Smooth muscle cell of the brain vasculature (primary cell): ENCODE data around the gene EHMT1.

ENCODE experiments used
- DNase-seq: peaks from one replicate; pipeline ENCODE4 v3.0.0-alpha.2; 2012; ENCODE audit warnings: low read depth, low spot score

The EHMT1 gene

DNA sequence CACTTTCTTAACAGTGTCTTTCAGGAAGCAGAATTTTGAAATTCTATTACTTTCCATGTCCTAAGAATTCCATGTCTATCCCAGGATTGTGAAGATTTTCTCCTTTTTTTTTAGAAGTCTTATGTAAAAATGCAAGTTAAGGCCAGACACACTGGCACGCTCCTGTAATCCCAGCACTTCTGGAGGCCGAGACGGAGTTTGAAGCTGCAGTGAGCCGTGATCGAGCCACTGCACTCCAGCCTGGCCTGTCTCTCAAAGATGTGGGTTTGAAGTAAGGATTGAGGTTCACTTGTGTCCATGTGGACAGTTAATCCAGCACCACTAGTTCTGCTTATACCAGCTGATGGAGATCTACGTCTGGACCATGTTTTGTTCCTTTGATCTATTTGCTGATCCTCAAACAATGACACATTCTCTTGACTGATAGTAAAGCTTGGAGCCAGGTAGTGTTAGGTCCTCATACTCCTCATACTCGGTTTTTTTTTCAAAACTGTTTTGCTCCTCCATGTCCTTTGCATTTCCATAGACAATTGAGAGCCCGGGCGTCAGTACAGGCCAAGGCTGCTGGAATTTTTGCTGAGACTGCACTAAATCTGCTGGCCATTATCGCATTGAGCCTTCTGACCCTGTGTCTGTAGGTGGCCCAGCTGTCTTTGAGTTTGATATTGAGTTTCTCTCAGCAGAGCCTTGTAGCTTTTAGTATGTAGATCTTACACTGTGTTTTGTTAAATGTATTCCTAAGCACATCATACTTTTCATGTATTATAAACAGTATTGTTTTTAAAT lies 205.4 kb downstream of the EHMT1 start:
- no peak for DNase-seq

DNA sequence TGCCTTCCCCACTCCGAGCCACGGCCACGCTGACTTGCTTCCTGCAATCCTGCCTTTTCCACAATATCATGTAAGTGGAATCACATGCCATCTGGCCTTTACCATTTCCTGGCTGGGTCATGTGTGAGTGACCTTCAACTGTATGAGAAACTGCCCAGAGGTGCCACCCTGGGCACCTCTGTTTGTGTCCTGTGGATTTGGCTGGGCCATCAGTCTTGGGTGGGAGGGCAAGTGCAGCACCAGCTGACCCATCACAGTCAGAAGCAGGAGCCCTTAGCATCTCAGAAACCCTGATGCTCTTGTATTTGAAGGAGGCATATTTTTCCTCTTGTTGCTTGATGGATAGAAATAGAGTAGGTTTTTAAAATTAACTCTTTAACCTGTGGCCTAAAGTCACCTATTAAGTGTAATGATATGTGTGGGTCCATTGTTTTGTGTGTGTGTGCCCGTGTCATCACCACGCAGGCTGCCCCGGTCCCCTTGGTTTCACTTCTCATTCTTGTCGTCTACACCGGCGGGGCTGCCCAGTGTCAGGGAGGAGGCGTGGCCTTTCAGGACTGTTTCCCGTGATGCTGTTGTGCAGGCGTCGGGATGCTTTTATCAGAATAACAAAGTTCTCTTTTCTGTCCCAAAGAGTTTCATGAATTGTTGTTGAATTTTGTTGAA lies 206.7 kb downstream of the EHMT1 start:
- DNase-seq, result no peak

DNA sequence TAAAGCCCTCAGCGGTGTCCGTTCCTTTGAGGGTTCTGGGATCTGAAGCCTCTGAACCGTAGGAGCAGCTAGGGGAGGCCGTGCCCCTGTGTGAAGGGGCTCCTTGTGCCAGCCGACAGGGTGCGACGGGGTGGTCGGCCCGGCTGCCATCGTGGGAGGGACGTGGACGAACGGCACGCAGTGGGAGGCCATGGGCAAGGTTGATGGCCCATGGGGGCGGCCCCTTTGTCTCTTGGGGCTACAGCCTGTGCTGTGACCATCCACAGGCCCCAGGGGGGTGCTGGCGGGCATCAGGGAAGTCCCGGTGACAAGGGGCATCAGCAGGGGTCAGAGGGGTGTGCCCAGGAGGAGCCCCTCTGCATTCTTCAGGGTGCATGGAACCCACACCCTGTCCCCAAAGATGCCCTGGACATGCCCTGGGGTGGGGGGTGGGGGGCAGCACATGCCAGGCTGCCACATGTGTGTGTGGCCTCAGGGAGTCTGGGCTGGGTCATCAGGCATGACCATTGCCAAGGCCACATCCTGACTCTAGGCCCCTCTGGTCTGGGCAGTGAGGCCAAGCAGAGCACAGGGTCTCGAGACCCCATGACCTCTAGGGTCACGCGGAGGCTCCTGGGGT lies 209.2 kb downstream of the EHMT1 start:
- DNase-seq, result no peak

DNA sequence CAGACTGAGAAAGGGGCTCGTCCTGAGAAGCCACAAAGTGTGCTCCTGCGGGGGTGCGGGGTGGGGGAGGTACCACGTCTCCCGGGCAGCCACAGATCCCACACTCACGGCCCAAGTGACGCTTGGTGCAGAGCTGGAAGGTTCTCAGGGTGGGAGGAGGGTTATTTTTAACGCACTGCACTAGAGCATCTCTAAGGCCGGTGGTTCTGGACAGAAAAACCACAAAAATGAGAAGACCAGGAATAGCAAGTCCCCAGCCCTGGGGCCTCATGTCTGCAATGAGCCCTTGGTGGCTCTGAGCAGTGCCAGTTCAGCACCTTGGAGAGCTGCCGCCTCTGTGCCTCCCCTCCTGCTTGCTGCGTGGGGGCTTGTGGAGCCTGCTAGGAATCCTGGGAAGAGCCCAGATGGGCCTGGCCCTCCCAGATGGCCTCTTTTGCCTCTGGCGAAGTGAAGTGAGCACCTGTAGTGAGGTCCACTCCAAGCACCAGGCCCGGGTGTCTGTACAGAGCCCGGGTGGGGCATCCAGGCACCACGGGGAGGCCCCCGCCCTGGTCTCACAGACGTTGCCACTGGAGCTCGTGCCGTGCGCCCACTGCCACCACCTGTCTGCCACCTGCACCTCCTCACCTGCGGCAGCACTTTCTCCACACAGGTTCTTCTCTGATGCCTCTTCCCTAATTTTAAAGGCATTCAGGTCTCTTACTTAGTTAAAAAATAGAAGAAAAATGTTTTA lies 209.9 kb downstream of the EHMT1 start:
- DNase-seq, result no peak

DNA sequence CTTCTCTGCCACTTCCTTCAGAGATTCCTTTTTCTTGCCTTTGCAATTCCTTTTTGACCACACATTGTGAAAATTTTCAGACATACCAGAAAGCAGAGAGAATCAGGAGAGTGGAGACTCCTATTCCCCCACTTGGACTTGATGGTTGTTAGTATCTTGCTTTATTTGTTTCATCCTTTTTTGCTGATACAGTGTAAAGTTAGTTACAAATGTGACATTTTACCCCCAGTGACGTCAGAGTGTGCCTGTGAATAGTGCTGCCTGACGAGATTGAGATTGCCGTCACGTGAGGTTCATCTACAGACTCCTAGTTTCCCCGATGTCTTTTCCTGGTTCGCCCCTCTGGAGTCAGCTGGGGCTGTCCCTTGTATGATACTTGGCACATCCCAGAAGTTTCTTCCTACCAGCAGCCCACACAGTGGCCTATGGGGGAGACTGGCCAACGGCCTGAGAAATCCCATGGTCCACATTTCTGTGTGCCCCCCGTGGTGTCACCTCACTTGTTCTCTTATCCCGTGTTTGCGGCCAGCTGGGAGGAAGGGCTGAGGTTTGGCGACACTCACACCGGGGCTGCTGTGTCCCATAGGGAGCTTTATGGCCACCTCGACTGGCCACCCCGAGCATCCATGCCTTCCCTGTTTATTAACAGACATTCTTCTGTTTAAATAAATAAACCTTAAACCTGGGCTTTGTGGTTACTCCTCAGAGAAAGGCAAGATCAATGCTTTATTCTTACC lies 210.6 kb downstream of the EHMT1 start:
- no peak for DNase-seq

DNA sequence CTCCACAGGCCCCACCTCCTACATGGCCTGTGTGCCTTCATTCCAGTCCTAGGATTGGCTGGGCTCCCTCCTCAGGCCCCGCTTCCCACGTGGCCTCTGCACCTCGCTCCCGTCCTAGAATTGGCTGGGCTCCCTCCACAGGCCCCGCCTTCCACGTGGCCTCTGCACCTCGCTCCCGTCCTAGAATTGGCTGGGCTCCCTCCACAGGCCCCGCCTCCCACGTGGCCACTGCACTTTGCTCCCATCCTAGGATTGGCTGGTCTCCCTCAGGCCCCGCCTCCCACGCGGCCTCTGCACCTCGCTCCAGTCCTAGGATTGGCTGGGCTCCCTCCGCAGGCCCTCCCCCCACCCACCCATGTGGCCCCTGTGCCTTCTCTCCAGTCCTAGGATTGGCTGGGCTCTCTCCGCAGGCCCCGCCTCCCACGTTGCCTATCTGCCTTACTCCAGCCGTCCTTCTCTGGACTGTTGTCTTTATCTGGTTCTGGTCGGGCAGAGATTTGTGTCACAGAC lies 213.4 kb downstream of the EHMT1 start:
- DNase-seq, result no peak

DNA sequence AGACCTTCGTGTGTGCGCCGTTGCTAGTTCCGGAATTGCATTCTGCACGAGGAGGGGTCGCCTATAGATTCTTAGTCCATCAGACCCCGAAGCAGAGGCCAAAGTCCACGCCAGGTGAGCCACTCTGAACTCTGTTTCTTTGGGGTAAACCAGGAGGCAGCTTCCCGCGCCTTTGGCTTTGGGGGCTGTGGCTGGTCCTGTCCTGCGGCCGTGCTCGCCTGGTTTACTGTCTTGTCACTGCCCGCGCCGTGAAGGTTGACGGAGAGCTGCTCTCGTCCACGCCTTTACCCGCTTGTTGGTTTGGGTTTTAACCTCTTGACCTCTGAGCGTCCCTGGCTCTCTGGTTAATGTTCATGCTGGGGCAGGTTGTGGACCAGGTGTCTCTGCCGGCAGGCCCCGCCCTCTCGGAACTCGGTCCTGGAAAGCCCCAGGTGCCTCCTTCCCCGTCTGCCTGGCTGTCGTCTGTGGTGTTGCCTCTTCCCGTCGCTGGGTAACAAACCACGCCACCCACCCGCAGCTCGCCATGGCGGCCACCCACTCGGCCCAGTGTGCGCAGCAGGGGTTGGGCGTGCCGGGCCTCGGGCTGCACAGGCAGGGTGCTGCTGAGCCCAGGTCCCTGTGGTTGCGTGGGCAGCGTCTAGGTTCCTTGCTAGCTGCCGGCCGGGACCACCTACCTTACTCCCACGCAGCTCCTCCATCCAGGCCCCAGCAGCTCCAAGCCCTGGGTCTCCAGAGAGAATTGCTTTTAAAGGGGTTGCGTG lies 214.2 kb downstream of the EHMT1 start:
- no peak for DNase-seq

DNA sequence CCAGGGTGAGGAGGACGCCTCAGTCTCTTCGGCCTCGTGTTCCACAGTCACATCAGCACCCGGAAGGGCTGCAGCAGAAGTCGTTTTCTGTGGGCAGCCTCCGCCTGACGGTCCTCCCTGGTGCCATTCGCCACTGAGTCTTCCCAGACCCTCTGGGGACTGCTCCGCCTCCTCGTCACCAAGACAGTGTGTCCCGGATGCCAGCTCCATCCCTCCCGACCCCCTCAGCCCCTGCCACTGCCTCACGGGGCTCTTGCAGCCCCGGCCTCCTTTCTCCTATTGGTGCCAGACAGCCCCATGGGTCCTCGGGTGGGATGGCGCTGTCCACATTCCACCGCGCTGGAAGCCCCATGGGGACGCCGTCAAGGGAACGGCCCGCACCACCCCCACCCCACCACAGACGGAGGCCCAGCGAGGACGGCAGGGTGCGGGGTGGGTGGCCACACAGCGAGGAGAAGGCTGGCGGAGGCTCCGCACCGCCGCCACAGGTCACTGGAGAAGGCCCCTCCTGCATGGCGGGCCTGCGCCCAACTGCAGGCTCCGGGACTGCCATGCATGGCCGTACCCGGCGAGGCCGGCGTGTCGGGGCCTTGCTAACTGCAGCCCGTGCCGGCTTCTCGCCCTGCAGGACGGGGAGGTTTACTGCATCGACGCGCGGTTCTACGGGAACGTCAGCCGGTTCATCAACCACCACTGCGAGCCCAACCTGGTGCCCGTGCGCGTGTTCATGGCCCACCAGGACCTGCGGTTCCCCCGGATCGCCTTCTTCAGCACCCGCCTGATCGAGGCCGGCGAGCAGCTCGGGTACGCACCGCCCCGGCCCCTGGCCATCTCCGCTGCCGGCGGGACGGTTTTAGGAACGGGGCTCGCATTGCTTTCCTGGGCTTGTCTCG lies 215.2 kb downstream of the EHMT1 start:
- no peak for DNase-seq

DNA sequence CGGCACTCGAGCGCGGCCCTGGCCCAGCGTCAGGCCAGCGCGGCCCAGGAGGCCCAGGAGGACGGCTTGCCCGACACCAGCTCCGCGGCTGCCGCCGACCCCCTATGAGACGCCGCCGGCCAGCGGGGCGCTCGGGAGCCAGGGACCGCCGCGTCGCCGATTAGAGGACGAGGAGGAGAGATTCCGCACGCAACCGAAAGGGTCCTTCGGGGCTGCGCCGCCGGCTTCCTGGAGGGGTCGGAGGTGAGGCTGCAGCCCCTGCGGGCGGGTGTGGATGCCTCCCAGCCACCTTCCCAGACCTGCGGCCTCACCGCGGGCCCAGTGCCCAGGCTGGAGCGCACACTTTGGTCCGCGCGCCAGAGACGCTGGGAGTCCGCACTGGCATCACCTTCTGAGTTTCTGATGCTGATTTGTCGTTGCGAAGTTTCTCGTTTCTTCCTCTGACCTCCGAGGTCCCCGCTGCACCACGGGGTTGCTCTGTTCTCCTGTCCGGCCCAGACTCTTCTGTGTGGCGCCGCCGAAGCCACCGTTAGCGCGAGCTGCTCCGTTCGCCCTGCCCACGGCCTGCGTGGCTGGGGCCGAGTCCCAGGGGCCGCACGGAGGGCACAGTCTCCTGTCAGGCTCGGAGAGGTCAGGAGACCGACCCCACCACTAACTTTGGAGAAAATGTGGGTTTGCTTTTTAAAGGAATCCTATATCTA lies 216.2 kb downstream of the EHMT1 start:
- DNase-seq, result no peak

DNA sequence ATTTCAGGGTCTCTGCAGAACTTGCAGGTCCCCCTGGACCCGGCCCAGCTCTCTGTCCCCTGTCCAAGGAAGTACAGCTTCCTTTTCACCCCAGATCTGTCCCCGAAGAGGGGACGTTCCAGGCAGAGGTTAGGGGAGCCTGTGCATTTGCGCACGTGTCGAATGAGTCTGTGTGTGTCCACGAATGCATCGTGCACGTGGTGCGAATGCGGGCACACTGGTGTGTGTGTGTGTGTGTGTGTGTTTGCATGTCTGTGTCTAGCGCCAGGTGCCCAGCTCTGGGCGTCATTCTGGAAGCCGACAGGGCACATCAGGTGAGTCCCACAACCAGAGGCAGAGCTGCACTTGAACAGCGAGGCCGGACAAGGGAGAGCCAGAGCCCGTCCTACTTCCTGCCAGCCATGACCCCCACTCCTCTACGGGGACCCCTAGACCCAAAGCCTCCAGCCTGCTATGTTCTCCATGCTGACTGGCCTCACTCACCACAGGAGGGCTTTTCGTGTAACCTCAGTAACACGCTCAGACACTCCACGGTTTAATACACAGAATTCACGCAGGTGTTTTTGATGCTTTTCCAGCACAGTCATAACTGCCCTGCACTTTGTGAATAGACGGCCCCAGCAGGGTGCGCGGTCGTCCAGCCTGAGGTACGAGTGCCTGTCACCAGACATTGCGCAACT lies 217.5 kb downstream of the EHMT1 start:
- no peak for DNase-seq

DNA sequence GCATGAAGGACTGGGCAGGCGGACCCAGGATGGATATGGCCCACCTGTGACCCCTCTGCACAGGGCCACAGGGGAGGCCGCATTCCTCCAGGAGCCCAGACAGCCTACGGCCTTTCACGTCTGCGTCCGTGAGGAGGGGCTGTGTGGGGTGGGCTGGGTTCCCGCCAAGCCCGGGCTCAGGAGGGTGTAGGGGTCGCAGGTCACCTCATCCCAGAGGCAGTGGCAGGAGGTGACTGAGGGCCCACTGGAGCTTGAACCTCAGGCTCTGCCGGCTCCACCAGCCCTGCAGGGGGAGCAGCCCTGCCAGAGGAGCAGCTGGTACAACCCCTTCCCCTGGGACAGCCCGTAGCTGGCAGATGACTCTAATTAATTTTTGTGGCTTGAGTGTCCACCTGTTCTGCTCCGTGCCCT lies 218.0 kb downstream of the EHMT1 start:
- no peak for DNase-seq

DNA sequence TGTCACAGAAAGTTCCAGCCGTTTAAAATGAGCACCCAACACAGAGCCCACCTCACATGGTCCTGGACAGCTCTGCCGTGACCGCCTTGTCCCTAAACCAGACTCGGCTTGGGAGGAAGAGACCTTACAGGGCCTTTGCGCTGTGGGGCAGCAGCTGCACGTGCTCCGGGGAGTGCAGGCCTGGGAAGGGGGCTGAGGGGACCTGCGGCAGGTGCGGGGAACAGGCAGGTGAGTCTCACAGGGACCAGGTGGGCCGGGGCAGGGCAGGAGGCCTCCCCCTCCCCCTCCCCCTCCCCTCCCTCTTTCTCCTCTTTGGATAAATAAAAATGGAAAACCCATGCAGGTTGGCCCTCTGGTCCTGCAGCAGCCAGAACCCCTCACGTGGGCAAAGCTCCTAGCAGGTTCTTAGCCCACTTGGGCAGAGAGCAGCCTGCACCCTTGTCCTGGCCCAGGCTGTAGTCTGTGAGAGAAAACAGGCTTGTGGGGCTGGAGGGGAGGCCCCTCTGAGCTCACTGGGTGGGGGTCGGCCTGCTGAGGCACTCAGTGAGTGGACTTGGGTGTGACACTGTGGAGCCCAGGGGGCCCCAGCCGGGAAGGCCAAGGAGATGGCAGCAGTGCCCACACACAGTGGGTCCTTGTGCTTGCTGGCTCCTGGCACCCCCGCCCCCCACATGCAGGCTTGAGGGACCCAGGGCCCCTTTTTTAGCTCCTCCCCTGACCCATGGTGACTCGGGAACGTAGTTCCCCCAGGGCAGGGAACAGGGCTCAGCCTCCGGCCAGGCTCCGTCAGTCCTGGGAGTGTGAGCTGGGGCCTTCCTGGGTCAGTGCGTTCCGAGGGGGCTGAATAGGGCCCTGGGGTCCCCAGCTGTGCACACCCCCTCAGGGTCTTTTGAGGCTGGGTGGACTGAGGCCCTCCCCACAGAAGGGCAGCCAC lies 218.8 kb downstream of the EHMT1 start:
- DNase-seq, result no peak

DNA sequence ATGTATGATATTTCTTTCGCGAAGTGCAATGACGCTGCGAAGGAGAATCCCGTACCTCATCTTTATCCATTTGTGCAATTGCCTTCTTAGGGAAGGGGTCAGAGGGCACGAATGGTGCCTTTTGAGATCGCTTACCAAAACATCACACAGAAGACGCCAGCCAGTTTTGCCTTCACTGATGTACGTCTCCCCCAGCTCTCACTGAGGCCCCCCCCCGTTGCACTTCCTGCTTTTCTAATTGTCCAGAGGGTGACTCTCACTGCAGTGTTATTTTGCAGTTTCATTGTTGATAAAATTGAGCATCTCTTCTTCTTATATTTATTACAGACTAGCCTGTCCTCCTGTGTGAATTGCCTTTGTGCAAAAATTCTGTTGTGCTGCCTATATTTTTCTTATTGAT lies 219.8 kb downstream of the EHMT1 start:
- no peak for DNase-seq

DNA sequence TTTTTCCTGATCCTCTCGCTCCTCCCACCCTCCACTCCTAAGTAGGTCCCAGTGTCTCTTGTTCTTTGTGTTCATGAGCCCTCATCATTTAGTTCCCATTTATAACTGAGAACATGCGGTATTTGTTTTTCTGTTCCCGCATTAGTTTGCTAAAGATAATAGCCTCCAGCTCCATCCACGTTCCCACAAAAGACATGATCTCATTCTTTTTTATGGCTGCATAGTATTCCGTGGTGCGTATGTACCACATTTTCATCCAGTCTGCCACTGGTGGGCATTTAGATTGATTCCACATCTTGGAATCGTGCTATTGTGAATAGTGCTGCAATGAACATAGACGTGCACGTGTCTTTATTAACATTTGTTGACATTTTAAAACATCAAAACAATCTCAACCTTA lies 224.6 kb downstream of the EHMT1 start:
- no peak for DNase-seq

DNA sequence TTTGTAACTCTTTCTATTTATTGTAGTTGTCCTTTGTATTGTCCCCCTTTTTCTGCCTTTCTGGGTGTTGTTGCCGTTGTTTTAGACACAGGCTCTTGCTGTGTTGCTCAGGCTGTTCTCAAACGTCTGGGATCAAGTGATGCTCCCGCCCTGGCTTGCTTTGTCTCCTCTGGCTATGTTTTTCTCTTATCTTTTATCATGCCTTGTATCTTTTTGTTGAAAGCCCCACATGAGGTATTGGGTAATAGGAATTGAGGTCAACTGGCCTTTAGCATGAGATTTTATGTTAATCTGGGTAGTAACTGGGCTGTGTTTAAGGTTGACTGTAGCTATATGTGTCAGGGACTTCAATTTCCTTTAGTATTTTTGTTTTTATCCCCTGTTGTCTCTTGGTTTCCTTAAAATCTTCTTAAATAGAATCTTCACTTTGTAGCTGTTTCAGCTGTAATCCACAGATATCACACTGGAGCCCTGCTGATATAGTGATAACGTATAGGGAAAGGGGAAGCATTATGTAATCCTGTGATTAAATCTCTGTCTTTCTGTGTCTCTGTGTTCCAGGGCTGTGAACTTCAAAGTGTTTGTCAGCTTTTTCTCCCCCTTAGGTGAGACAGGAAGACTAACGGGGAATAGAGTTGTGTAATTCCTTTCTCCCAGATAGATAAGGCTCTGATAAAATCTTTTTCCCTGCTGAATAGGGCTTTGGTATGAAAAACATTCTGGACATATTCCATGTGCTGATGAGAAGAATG lies 232.9 kb downstream of the EHMT1 start:
- DNase-seq, result no peak

DNA sequence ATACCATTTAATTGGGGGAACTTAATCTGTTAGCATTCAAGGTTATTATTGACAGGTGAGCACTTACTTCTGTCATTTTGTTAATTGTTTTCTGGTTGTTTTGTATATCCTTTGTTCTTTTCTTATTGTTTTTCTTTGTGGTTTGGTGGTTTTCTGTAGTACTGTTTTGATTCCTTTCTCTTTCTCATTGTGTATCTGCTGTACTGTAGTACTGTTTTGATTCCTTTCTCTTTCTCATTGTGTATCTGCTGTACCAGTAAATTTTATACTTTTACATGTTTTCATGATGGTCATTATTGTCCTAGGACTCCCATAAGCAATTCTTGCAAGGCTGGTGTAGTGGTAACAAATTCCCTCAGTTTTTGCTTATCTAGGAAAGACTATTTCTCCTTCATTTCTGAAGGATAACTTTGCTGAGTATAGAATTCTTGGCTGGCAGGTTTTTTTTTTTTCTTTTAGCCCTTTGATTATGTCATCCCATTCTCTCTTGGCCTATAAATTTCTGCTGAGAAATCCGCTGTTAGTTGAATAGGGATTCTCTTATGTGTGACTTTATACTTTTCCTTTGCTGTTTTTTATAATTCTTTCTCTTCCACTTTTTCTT lies 234.7 kb downstream of the EHMT1 start:
- no peak for DNase-seq
